ENCODE results near the gene ARNT2.

The ARNT2 gene

GRCh38 chr15:80411788-80412288 lies 7.7 kb downstream of the ARNT2 start:
- DNase-seq (ENCODE audit: low spot score), result no peak

GRCh38 chr15:80414546-80415357 lies 10.6 kb downstream of the ARNT2 start:
- no peak for DNase-seq (ENCODE audit: low spot score)

- DNase-seq (ENCODE audit: low spot score), result no peak
Observed at GRCh38 chr15:80415358-80415670, 11.1 kb downstream of the ARNT2 start.

- no peak for DNase-seq (ENCODE audit: low spot score)
Observed at GRCh38 chr15:80416702-80417101, 12.5 kb downstream of the ARNT2 start.

- peak; percentile 60 for DNase-seq (ENCODE audit: low spot score)
Observed at GRCh38 chr15:80418892-80419537, 14.8 kb downstream of the ARNT2 start.

- no peak for DNase-seq (ENCODE audit: low spot score)
Observed at GRCh38 chr15:80419546-80419945, 15.4 kb downstream of the ARNT2 start.

GRCh38 chr15:80420658-80421057 lies 16.5 kb downstream of the ARNT2 start:
- no peak for DNase-seq (ENCODE audit: low spot score)

- DNase-seq (ENCODE audit: low spot score), result no peak
Observed at GRCh38 chr15:80423215-80423614, 19.0 kb downstream of the ARNT2 start.

- no peak for DNase-seq (ENCODE audit: low spot score)
Observed at GRCh38 chr15:80424381-80424780, 20.2 kb downstream of the ARNT2 start.

GRCh38 chr15:80426316-80426715 lies 22.1 kb downstream of the ARNT2 start:
- DNase-seq (ENCODE audit: low spot score), result no peak

- no peak for DNase-seq (ENCODE audit: low spot score)
Observed at GRCh38 chr15:80429964-80430363, 25.8 kb downstream of the ARNT2 start.

GRCh38 chr15:80431635-80432344 lies 27.6 kb downstream of the ARNT2 start:
- DNase-seq (ENCODE audit: low spot score), result no peak

GRCh38 chr15:80432345-80432702 lies 28.1 kb downstream of the ARNT2 start:
- DNase-seq (ENCODE audit: low spot score), result no peak

GRCh38 chr15:80433836-80434235 lies 29.7 kb downstream of the ARNT2 start:
- DNase-seq (ENCODE audit: low spot score), result no peak

GRCh38 chr15:80434926-80435720 lies 30.9 kb downstream of the ARNT2 start:
- no peak for DNase-seq (ENCODE audit: low spot score)

GRCh38 chr15:80436511-80437307 lies 32.5 kb downstream of the ARNT2 start:
- no peak for DNase-seq (ENCODE audit: low spot score)

- DNase-seq (ENCODE audit: low spot score), result no peak
Observed at GRCh38 chr15:80437334-80437891, 33.2 kb downstream of the ARNT2 start.

GRCh38 chr15:80439140-80439539 lies 35.0 kb downstream of the ARNT2 start:
- no peak for DNase-seq (ENCODE audit: low spot score)

GRCh38 chr15:80440024-80440423 lies 35.8 kb downstream of the ARNT2 start:
- no peak for DNase-seq (ENCODE audit: low spot score)

- DNase-seq (ENCODE audit: low spot score), result no peak
Observed at GRCh38 chr15:80441041-80441440, 36.9 kb downstream of the ARNT2 start.

- no peak for DNase-seq (ENCODE audit: low spot score)
Observed at GRCh38 chr15:80441714-80442113, 37.5 kb downstream of the ARNT2 start.
